Esophagus squamous epithelium (tissue), 4 donors: ENCODE measurements around the gene PLEKHO1.

ENCODE experiments used
- POLR2A ChIP-seq, 4 donors: fragments of 450-650 bp; IDR thresholded peaks; one replicate each; pipeline ENCODE4 v1.6.1; 2017; ENCODE audit warnings: antibody characterized with exemption in 4 of 4, mild to moderate bottlenecking in 4 of 4, moderate library complexity in 3 of 4
- TF ChIP-seq, protein P1 (sequence below), 6 experiments: fragments of 450-650 bp in 4 of 6; fragments of 200-600 bp in 2 of 6; sonication (generic) in 2 of 6; IDR thresholded peaks; one replicate each; pipeline ENCODE4 v1.5.1; 2016 to 2019; ENCODE audit warnings: antibody characterized with exemption in 6 of 6, mild to moderate bottlenecking in 4 of 6, moderate library complexity in 4 of 6

DNA sequence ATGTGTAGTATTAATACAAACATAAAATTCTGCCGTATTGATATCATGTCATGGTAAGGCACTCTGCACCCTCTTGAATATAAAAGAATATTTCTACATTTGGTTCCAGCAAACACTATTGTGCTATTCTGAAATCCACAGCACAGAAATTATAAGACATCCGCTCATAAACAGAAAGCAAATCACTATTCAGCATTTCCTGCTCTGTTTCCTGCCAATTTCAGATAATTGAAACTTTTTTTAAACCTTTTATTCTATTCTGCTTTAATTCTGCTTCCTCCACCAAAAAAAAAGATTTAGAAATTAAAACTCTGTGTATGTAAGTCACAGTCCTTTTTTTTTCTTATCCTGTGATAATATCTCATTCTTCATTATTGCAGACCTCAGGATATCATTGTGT, 39.6 kb upstream of the PLEKHO1 start:
- TF ChIP-seq, protein P1, sequence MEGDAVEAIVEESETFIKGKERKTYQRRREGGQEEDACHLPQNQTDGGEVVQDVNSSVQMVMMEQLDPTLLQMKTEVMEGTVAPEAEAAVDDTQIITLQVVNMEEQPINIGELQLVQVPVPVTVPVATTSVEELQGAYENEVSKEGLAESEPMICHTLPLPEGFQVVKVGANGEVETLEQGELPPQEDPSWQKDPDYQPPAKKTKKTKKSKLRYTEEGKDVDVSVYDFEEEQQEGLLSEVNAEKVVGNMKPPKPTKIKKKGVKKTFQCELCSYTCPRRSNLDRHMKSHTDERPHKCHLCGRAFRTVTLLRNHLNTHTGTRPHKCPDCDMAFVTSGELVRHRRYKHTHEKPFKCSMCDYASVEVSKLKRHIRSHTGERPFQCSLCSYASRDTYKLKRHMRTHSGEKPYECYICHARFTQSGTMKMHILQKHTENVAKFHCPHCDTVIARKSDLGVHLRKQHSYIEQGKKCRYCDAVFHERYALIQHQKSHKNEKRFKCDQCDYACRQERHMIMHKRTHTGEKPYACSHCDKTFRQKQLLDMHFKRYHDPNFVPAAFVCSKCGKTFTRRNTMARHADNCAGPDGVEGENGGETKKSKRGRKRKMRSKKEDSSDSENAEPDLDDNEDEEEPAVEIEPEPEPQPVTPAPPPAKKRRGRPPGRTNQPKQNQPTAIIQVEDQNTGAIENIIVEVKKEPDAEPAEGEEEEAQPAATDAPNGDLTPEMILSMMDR (IDR thresholded peaks at IDR 0.05), result no peak
- no peak for TF ChIP-seq POLR2A (IDR thresholded peaks at IDR 0.05)
